CD4-positive, alpha-beta T cell treated with Interleukin-15 for 4 hours (primary cell): ENCODE results near the gene NELFCD.
A peak's percentile ranks its signal among the peaks of the same experiment; 100 is the strongest.
"Not testable (repeated sequence)": the region's sequence is repeated elsewhere in the genome, so short reads cannot be mapped to it uniquely, and the experiment has no call there.

Experiments used
- DNase-seq: peaks from one replicate; pipeline ENCODE4 v3.0.0-alpha.2; 2020; ENCODE audit warnings: low spot score

The NELFCD gene

DNA sequence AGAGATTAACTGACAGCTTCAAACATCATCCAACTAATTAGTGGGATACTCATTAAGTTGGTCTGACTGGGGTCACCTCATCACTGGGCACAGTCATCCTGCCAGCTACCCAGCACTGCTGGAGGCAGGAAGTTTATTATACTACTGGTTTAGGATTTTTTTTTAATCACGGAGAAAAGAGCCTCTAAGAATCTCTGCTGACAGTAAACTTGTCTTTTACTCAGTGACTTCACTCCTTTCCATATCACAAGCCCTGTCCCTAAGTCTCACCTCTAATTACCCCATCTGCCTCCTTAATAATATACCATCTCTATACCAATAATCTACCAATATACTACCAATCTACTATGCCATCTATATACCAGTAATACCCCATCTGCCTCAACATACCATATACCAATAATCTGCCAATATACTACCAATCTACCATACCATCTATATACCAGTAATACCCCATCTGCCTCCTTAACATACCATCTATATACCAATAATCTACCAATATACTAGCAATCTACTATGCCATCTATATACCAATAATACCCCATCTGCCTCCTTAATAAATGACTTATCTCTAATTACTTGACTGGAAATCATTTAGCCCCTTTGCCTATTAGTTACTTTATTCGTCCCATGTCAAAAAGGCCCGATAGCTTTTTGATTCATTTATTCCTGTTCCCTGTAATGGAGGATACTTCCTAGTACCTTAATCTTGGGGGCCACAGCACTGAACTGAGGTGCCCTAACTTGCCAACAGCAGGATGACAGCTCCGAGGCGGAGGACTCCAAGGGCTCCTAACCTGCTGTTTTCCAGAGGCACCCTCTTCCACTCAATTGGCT, 46.1 kb downstream of the NELFCD start:
- DNase-seq, result no peak

DNA sequence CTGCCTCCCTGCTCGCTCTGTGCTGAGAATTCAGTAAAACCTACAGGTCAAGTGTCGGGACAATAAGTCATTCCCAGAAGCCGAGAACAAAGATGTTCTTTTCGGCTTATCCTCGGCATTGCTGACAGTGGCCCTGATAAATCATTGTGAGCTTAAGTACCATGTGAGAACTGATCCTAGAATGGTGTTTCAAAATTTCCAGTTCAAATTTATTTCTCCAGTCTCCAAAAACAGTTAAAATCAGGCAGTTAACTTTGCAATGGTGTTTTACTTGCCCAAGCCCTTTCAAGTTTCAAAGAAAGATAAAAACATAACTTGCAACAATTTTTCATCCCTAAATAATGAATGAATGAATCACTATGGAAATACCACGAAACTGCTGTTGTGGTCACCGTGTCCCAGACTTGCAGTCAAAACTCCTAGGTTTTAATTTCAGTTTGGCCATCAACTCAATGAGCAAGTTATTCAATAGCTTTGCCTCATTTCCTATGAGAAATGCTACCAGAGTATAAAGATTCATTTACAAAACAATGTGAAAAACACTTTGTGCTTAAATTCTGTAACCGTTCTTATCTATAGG, 46.8 kb downstream of the NELFCD start:
- no peak for DNase-seq

DNA sequence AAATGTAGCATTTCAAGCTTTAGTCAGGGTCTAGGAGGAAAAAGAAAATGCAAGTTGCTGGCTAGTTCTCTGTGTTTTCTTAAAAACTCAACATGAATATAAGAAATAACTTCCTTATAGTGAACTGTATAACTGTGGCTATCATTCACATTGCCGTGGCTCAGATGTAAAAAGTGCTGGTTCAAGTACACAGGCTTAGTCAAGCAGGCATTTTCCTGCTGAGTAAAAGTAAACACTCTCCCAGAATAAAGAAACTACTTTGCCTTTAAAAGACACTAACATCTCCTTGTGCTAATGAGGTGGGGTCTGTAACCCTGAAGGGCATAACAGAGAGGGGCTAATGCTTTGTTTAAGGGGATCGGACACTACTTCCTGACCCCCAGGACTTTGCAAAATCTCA, 47.8 kb downstream of the NELFCD start:
- no peak for DNase-seq

DNA sequence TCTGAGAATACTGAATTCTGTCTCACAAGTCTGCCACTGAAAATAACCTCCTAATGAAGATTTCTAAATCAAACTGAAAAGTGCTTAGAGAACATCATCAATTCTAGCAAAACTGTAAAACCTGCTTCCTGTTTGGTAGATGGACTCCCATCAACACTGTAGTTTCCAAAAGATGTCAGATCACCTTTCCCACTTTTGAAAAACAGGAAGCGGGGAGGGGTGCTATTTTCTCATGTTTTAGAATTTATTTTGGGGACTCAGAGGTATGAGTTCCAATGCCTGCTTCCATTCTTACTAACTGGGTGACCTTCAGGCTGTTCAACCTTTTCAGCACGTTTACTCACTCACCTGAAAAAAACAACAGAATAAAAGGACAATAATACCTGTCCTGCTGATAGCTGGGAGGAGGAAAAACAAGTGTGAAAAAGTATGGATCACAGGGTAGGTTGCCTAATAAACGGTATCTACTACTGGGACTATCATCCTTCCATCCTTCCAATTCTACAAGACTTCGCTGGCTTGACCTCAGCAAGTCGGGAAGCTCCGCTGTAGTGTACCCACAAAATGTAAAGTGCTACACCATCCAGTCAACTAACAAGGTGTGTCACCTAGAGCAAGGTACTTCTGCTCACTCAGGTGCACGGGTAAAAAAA, 50.0 kb downstream of the NELFCD start:
- DNase-seq, result no peak

DNA sequence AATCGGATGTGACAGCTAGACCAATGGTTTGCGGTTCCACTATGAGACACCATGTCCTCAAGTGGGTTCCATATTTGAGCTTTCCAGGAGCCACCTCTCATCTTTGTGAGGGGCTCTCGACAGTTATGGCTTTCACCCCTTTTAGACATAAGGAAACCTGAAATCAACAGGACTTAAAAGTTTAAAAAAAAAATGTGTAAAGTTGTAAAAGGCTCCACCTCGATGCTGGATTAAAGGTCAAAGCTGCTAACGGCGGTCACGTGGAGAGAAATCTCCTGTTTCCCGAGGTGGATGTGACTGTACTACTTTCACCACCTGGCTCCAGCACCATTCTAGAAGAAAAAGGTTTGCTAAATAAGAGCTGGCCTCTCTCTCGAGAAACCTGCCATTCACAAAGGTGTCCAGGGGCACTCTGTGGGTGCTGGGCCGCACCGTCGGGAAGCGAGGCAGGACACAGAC, 50.5 kb downstream of the NELFCD start:
- DNase-seq, result peak; percentile 48

DNA sequence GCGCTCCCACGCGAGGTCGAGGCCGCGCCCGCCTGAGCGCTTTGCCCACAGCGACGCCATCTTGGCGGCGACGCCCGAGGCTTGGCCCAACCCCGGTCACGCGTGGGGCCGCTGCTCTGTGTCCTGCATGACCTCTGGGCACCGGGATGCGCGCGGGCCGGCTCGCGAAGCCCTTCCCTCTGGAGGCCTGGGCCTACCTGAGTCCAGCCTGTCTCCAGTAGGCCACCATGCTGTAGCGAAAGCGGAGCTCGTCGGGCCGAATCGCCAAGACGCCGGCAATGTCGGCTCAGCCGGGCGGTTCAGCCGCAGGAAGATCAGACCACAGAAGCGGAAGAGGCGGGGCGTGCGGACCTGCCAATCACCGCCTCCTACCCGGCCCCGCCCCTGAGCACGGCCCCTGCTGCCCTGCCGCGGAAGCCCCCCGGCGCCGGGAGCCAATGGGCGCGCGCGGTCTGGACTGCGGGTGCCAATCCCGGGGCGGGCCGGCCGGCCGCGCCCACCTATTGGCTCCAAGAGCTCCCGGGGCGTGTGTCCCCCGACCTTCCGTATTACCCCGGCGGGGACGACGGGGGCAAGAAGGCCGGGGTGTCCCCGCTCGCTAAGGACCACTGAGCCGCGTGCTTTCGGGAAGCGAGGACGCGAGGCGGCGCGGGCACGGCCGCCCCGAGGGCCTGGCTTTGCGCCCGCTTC, 51.1 kb downstream of the NELFCD start, which contains the start of gene ATP5F1E:
Gene ATP5F1E, minus strand, starts transcription at position 313 of the 690 bp plus-strand sequence. Its CDS starts 84 bp downstream, at position 229.
- DNase-seq, result peak; percentile 96

DNA sequence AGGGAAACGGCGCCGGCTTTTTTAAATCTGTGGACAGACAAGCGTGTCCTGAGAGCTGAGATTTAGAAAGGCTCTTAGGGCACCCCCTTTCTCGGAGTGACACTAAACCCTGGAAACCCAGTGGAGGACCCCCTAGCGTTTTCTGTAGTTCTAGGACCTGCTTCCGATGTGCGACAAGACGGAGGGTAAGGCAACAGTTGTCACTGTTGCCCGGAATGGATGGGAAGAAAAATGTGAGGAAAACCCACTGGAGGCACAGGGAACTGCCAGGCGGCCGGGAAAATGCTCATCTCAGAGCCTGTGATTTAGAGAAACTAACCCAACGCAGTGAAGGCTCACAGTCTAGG, 51.6 kb downstream of the NELFCD start:
- DNase-seq, result no peak

DNA sequence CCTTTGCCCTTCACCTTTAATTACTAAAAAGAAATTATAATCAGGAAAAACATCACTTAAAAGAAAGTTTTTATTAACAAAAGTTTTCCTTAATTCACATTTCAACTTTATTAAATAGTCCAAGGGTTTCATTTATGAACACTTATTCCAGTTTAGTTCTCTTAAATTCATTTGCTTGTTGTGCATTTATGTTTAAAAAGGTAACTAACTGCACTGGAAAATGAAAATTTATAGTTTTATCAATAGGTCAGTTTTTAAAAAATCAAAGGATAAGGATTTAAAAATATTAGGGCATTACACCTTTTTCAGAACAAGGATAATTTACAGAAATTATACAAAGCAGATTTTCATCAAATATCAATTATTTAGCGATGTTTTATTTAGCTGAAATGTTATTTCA, 52.0 kb downstream of the NELFCD start:
- DNase-seq, result no peak

DNA sequence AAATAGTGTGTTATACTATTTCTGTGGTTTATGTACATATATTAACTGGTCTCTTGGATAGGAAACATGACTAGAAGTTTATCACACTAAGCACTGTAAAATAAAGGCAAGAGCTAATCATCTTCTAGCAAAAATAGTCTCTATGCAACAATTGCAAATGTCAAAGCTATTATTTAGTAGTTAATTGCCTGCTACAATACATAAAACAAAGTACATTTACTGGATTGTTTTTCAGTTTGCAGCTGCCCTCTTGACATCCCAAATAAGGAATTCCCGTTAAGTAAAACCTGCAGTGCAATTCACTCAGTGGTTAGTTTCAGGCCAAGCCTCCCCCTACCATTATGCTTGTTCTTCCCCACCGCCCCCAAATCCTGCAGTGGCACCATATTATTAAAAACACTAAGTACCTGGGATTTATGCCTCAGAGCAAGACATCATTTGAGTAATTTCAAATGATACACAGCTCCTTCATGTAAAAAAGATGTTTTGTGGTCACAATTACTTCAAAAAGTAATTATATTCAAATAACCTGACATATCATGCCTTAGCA, 52.6 kb downstream of the NELFCD start:
- no peak for DNase-seq

DNA sequence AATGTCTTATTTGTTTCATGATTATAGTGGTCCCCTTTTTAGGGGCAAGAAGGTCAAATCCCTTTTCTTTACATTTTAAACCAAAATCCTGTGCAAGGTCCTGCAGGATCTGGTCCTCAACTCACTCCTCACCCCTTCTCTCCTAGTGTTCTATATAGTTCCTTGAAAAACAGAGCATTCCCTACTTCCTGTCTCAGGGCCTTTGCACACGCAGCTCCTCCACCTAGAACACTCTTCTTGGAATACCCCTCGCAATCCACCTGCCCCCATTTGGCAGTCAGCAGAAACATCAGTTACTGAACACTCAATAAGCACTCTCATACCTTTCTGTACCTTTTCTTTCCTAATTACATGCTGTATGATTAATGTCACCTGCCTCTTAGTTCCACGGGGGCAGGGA, 54.3 kb downstream of the NELFCD start:
- no peak for DNase-seq

DNA sequence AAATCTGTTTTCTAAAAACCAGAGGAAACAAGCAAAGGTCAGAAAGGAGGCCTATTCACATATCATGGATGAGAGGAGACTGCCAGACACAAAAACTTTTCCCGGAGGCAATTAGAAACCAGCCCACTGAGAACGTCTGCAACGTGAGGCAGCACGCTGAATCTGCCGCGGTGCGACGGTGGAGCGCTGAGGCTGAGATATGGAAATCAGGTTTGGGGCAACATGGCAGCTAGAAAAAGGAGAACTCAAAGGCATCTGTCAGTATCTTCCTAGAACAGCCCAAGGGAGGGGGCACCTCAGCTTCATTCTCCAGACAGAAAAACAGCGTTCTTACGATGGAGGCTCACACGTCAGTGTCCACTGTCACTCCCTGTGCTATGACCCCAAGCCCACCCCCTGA, 56.3 kb downstream of the NELFCD start:
- DNase-seq, result no peak

DNA sequence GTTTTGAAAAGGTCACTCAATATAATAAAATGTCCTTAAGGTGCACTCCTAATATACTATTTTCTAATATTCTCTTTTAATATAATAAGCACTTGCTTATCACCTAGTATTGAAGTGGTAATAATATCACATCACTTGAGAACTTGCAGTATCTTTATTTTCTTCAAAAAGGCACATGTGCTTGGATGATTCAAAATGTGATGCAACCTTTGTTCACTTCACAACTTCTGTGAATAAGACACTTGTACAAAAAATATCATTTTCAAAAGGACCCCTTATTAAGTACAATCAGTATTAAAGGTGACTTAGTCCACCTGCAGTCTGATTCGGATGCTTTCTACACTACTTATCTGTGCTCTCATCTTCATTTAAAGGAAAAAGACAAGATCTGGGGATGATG, 58.2 kb downstream of the NELFCD start:
- no peak for DNase-seq

DNA sequence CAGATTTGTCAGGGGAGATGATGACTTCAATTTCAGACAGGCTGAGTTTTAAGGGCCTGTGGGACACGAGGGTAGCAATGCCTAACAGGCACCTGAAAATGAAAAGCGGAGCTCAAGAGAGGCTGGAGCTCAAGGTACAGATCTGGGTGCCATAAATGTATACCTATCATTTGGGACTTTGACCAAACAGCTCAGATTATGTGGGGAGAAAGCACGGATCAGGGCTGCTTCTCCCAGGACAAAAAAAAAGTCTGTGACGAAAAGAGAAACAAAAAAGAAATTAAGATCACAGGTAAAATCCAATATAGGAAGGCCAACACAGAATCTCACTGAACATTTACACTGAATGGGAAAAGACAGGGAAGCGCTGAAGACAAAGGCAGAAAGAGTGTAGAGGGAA, 59.6 kb downstream of the NELFCD start:
- DNase-seq, result no peak

DNA sequence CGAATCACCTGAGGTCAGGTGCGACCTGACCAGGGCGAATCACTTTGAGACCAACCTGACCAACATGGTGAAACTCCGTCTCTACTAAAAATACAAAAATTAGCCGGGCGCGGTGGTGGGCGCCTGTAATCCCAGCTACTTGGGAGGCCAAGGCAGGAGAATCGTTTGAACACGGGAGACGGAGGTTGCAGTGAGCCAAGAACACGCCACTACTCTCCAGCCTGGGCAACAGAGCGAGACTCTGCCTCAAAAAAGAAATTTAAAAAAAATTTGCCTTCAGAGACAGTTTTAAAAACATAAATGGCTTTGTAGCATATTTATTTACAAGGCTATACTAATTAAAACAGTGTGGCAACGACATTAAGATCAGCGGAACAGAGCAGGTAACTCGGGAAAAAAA, 60.4 kb downstream of the NELFCD start:
- not testable (repeated sequence) for DNase-seq

DNA sequence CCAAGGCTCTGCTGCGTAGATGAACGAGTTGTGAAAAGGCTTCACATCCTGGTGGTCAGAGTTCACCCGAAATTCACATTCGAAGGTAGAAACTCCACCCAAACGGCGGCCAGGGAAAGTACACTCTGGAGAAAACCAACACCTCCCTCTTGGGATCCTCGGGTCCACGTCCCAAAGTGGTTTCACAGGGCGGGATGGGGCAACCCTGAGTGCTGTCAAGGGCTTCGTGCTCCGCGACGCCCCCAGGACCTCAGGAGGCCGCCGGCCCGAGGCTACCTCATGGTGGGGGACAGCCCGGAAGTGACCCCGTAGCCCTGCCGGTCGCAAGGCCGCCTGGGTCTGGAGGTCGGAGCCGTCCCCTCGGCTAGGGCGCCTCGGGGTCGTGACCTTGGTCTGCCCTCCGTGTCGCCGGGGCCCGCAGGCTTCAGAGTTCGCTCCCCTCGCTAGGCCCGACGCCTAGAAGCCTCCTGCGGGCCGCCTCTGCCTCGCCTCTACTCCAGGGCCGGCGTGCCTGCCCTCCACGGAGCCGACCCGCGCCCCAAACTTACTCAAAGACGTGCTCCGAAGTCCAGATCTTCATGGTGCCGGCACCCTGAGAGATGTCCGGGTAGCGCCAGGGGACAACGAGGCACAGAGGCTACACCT, 61.2 kb downstream of the NELFCD start, which contains the start of gene PRELID3B:
Gene PRELID3B, minus strand, starts transcription at position 636 of the 645 bp plus-strand sequence. Its CDS starts 56 bp downstream, at position 580.
- DNase-seq, result peak; percentile 7

DNA sequence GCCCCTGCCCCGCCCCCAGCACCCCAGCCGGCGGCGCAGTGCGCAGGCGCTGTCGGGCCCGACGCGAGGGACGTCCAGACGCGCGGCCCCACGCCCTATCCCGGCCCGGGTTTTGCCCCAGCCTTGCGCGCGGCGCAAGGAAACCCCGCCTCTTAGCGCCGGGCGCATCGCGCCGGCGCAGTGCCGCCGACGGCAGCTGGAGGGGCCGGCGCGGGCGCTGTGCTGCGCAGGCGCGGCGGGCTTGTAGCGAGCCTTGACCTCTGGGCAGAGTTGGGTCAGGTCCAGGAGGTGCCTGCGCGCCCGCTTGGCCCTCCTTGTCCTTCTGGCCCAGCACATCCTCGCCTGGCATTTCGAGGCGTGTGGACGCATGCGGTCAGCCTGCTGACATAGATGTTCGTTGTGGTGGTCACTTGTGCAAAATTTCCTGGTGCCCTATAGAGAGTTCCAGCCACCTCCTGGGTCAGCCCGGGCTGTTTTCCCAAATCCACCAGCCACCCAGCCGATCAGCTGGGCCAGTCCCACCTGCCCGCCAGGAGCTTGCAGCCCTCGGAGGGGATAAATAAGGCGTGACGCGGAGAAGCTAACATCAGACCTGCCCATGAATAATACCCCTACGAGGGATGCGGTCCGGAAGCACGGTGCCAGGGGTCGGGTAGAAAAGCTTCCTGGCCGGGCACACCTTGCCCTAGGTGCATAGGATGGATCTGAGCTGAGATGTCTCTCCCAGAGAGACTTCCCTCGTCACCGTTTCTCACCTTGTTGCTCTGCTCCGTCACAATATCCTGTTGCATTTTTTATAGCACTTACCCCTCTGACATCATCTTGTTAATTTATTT, 62.0 kb downstream of the NELFCD start:
- DNase-seq, result peak; percentile 95

DNA sequence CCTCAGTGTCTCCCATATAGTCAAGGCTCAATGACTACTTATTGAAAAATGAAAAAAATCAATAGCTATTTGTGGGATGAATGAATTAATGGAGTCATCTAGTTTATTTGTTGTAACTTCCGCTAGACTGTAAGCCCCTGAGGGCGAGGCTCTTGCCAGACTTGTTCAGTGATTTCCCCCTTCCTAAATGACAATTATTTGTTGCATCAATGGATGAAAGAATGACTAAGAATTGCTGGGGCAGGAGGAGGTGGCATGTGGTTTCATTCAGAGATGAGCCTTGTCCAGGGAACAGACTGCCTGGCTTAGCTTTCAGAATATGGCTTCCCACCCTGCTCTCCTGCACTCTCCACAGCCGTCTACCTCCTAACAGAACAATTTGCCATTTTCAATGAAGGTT, 62.6 kb downstream of the NELFCD start:
- peak; percentile 12 for DNase-seq

DNA sequence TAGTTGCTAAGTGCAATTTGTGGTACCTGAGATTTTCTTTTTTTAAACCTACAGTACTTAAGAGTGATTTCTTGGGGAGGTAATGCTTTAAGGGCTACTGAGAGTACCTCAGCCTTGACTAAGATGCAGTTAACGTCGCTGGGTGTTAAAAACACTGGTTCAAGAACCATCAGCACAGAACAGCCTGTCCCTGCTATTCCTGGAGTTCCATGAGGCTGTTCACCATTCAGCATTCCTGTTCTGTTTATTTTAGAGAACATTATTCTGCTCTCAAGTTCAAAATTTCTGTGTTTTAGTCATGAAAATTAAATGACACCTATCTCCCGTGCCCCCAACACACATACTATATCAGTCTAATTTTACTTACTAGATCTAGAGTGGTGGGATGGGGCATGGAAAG, 63.2 kb downstream of the NELFCD start:
- DNase-seq, result no peak
